ENCODE data around the gene CCDC38.

Gene CCDC38

DNA sequence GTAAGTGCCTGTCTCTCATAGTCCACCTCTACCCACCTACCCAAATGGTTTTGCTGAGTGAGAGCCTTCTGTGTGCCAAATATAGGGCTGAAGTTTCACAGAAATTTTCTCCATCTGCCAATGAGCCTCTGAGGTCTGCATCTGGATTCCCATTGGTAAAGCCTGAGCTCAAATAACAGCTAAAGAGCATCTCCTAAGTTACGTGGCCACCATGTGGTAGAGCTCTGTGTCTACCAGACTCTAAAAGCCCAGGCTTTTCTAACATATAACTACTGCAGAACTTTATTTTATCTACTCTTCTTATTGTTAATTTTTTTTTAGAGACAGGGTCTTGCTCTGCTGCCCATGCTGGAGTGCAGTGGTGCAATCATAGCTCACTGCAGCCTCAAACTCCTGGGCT, 16.7 kb upstream of the CCDC38 start:
- no peak for DNase-seq

DNA sequence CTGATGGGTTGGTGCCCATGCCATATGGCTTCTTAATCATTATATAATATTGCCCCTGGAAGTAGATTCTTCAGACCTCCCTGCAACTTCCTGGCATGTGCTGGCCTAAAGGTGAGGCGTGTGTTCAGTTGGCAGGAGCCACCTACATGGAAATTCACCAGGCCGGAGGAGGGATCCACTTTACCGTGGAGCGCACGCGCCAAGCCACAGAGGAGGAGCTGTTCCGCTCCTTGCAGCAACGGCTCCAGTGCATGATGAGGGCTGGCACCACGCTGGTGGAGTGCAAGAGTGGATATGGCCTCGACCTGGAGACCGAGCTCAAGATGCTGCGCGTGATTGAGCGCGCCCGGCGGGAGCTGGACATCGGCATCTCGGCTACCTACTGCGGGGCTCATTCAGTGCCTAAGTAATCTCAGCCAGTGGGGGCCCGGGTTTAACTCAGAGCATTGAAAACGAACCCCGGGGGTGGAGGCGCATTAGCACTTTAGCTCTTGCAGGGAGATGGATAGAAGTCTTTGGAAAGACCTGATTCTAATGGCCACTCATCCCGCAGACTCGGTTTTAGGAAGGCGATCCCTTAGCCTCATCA, 14.2 kb upstream of the CCDC38 start:
- no peak for DNase-seq

DNA sequence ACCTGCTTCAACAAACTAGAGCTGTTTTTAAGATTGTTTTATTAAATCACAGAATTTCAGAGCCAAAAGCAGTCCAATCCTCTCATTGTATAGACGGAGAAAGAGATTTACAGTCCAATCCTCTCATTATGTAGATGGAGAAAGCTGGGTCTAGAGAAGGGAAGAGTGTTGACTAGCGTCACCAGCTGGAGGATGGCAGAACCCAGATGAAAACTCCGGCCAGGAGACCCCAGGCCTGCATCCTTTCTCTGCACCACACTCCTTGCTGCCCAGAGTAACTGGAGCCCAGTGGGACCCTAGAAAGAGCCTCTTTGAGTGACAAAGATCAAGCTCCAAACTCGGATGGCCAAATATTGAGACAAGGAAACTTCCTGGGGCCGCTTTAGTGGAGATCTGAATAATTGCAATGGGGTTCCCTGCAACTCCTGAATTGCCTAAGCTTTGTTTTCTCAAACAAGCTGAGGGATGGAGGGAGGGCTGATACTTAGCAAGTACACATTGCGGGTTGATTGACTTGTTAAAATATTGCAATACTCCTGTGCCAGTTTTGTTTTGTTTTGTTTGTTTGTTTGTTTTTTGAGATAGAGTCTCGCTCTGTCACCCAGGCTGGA, 13.2 kb upstream of the CCDC38 start:
- no peak for DNase-seq

DNA sequence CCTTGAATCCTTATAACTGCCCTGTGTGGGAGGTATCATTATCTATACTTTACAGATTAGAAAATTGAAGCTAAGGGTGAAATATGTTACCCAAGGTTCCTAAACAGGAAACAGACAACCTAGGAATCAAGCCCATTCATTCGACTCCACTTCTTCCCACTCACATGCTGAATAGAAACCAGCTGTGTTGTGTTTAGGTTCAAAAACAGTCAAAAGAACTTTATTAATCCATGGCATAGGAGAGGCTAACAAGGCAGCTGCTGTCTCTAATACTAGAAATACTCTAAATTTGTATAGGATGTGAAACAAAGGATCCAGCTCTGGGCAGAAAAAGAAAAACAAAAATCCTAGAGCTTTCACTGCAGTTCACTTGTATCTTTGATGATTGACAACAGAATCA, 10.6 kb upstream of the CCDC38 start:
- no peak for DNase-seq

DNA sequence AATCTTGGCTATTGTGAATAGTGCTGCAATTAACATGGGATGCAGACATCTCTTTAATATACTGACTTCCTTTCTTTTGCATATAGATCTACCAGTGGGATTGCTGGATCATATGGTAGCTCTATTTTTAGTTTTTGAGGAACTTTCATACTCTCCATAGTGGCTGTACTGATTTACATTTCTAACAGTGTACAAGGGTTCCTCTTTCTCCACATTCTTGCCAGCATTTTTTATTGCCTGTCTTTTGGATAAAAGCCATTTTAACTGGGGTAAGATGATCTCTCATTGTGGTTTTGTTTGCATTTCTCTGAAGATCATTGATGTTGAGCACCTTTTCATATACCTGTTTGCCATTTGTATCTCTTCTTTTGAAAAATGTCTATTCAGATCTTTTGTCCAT, 9.1 kb upstream of the CCDC38 start:
- DNase-seq, result no peak

DNA sequence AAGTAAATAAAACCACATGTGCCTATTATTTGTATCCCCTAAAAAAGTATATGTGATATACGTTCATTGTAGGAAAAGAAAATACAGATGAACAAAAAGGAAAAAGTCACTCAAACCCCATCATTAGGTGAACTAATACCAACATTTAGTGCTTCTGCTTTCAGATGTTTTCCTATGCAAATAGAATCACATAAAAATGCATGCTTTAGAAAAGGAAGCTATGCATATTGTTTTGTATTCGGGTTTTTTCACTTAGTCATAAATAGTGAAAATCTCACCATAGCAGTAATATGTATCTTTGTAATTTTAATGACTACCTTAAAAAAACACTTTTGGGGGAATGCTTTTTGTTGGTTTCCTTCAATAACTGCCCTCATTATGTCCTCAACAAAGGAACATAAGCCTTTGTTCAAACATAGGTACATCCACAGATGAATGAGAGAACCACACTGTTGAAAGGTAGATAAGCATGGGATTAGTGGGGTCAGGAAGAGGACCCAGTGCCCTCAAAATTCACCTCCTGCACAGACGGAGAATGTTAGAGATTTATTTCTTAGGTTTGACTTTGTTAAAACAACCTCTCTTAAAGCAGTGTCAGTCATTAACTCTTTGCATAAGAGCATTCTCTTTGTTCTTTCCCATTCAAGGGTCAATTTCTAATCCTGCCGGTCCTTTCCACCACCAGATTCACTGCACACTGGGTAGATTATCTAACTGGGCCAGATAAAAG, 7.2 kb upstream of the CCDC38 start:
- no peak for DNase-seq

DNA sequence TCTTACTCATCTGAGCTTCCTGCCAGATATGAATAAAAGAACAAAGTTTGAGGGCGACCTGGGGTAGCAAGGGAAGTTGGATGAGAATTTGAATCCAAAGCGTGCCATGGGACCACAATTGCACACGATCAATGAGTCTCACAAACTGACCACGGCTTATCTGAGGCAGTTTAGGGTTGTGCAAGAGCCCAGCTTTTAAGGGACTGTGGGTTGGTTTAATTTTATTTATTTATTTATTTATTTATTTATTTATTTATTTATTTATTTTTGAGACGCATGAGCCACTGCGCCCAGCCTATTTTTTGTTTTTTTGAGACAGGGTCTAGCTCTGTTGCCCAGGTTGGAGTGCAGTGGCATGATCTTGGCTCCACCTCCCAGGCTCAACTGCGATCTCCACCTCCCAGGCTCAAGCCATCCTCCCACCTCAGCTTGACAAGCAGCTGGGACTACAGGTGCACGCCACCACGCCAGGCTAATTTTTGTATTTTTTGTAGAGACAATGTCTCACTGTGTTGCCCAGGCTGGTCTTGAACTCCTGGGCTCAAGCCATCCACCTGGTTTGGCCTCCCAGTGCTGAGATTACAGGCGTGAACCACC, 1.8 kb upstream of the CCDC38 start:
- no peak for DNase-seq

DNA sequence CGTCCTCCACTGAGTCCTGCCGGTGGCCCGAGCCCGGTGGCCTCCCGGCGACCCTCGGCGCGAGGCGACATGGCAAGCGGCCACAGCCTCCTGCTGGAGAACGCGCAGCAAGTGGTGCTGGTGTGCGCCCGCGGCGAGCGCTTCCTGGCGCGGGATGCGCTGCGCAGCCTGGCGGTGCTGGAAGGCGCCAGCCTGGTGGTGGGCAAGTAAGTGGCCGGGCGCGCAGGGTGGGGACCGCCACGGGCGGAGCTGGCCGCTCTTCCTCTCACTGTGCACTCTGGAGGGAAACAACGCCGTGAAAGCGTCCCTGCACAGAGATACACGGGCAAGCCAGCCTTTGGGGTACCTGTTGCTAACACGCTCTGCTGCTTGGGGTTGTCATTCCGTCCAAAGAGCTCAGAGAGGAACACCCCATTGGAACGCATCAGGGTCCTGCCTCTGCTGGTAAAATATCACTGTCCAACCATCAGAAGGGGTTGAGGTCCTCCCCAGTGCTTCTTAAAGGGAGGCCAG, 972 bp upstream of the CCDC38 start, which contains the start of gene AMDHD1:
Gene AMDHD1 (plus strand): TSS at position 2 of the 513 bp plus-strand sequence. CDS start 68 bp downstream, at position 70.
- peak; percentile 72 for DNase-seq

DNA sequence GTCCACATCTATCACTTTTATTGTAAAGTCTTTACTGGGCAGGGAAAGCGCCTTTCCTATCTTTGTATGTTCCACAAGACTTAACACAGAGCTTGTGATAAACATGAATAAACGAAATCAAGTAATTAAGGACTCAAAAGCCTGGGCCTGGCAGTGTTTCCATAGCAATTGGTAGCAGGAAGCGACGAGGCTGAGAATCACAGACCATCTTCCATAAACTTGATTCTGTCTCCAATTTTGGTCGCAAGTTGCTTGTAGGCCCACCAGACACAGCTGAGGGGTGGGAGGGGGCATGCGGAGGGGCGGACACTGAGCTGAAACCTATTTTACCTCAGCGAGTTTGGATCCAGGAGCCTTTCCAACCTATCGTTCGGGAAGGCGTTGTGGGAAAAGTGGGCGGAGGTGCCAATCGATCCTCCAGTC, 302 bp downstream of the CCDC38 start:
- no peak for DNase-seq

DNA sequence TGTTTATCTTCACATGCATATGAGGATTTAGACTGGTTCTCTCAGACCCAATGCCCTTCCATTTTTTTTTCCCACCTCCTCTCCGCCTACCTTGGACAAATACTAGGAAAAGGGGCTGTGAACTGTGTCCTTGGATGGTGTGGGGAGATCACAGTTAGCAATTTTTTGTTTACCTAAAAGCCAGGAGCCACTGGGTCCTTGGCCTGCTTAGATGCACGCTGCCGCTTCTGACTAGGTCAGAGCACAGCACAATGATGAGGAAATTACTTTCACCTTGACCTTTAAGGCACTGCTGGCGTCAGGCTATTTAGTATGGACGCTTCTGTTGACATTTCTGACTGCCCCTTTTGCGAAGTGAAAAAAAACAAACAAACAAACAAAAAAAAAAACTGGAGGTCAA, 1.9 kb downstream of the CCDC38 start:
- DNase-seq, result no peak

DNA sequence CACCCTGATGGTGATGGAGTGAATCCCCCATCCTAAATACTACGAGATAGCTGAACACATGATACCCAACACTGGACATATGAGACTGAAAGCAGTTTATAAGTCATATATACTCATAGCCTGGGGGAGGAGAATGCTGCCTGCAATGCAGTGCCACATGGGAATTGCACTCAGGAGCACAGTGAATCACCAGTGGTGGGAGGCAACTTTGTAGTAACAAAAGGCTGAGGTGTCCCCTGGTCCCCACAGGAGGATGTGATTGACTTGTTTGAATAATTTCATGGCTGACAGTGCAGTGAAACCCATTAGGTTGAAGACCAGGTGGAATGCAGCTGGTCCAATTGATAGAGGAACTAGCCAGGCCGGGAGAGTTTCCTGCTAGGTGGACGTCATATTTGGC, 20.2 kb downstream of the CCDC38 start:
- DNase-seq, result no peak

DNA sequence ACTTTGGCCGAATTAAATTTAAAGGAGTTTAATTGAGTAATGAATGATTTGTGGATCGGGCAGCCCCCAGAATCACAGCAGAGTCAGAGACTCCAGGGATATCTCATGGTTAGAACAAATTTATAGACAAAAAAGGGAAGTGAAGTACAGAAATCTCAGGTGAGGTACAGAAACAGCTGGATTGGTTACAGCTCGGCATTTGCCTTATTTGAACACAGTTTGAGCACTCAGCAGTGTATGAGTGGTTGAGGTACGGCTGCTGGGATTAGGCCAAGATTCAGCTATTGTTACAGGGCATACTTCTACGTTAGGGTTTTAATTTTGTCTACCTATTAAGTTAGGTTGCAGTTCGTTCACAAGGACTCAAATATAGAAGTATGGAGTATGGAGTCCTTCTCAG, 23.3 kb downstream of the CCDC38 start:
- no peak for DNase-seq

DNA sequence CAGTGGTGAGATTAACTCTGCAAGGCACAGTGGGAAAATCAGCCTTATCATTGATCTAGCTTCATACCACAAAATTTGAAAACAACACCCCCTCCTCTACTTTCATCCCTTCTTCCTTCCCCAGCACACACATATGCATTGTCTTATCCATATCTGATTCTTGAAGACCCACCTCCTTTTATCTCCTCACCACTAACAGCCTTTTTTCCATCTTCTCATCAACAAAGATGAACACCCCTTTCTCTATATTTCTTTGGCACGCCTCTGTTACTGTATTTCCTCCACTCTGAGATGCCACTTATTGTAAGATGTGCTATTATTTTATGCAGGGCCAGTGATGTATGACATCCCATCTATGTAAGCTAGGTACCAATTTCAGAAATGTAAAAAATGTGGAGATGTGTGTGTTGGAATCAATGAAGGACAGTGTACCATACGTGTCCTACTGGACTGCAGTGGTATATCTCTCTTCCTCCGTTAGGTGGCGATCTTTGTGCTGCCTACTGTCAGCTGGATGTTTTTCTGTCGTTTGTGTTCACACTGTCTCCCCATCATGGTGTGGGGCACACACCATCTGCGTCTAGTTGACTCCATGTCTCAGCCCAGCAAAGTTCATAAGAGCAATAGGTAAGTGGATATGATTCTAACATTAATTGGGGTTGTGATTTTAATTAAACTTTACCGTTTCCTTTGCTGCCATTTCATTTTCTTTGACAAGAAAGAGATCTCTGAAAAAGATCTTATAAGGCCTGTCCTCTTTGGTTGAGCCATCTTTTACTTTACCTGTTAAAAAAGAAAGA, 24.0 kb downstream of the CCDC38 start:
- peak; percentile 71 for DNase-seq

DNA sequence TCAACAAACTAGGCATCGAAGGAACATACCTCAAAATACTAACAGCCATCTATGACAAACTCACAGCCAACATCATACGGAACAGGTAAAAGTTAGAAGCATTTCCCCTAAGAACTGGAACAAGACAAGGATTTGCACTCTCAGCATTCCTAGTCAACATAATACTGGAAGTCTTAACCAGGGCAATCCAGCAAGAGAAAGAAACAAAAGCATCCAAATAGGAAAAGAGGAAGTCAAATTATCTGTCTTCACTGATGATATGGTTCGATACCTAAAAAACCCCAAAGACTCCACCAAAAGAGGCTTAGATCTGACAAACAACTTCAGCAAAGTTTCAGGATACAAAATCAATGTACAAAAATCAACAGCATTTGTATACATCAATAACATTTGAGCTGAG, 32.5 kb downstream of the CCDC38 start:
- no peak for DNase-seq

DNA sequence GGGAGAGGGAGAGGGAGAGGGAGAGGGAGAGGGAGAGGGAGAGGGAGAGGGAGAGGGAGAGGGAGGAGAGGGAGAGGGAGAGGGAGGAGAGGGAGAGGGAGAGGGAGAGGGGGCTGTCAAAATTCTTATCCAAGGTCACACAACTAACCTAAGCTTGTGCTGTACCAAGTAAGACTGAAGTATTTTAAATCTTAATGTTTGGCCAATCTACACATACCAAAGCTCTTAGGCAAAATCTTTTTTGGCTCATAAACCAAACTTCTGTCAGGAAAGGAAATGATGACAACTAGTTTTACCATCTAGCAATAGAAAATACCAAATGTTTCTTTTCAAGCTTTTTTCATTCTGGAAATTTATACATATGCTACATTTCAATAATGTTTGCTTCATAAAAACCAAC, 33.8 kb downstream of the CCDC38 start:
- no peak for DNase-seq

DNA sequence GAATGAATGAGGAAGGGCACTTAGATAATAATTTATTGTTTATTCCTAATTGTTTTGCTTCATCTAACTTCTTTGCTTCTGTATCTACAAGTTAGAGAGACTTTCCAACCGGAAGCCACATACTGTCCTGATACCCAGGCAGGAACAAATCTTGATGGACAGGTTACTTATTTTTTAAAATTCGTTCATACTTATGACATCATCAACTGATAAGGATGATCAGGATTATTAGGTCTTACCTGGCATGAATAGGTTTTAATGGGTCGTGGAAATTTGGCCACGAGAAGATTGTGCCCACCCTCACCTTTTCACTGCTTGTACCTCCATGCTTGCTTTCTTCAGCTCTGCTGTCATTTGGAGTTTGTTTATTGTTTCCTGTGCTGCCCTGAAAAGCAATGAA, 44.3 kb downstream of the CCDC38 start:
- DNase-seq, result no peak

DNA sequence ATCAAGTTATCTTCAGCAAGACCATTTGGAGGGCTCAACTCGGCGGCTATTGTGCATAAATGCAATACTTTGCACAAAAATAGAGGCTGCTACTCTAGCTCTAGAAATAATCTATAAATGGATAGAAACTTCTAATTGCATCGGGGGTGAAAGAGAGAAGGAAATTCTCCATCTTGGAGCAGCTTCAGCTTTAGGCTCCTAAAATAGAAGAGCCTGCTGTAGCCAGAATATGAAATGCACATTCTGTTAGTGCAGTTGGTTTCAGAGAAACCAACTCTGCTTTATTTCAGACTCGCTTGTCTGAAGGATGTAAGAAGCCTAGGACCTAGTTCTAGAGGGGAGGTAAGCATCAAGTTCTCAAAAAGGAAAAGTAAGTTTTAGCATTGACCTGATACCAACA, 45.6 kb downstream of the CCDC38 start:
- DNase-seq, result no peak

DNA sequence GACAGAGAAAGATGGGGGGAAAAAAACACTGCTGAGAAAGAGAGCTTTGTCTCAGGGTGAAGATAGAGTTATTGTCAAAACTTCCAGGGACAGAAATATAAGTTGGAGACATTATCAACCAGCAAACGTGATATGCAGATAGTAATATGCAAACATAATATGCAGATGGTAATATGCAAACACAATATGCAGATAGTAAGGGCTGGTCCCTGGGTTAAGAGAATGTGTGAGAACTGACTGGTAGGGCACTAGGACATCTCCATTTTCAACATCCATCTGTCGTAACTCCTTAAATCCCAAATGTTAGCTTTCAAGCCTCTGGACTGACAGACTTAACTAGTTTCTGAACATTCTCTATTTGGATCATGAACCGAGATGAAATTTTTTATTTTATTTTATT, 51.5 kb downstream of the CCDC38 start:
- no peak for DNase-seq

DNA sequence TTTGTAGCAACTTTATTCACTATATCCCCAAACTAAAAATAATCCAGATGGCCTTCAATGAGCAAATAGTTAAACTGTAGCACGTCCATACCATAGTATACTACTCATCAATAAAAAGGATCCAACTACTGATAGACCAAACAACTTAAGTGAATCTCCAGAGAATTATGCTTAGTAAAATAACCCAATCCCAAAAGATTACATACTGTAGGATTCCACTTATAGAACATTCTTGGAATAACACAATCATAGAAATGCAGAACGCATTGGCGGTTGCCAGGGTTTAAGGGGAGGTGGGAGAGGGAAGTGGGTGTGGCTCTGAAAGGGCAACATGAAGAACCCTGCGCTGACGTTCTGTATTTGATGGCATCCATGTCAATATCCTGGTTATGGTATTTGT, 55.1 kb downstream of the CCDC38 start:
- no peak for DNase-seq

DNA sequence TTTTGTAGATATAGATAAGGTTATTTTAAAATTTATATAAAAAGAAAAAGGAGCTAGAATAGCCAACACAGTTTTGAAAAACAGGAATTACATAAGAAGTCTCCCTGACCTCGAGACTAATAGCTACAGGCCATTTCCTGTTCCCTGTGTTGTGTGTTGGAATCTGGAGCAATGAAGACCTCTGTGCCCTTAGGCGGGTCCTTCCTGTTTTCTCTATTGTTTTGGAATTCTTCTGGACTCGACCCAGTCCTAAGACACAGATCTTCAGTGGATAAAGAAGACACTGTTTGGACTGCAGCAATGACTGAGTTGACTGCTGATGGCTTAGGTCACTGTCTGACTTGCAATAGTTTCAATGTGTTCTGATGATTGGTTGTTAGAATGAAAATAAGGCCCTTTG, 57.4 kb downstream of the CCDC38 start:
- DNase-seq, result no peak

DNA sequence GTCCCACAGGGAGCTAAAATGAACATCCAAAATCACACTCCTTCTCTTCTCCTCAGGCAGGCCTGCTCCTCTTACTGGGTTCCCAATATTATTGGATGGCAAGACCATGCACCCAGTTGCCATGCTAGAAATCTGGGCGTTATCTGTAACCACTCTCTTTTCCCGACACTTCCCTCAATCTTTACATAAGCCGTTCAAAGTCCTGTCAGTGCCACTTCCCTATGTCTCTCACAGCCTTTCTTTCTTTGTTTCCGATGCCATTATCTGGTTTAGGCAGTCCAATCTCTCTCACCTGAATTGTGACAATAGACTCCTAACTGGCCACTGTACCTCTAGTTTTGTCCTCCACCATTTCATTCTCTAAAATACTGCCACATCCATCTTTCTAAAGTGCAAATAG, 59.5 kb downstream of the CCDC38 start:
- no peak for DNase-seq

DNA sequence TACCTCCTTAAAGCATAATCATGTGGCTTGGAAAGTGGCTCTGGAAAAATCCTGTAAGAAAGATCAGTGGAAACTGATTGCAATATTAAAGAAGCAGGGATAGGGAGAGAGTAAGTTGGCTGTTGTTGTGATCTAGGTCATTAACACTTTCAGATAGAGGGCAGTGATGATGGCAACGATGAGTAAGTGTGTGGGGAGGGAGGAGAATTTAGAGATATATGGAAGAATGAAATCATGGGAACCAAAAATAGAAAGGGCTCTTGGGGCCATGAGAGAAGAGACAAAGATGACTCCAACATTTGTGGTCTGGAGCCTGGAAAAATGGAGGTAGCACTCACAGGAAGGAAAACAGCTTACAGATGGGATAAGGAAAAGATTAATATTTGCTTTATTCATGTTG, 60.3 kb downstream of the CCDC38 start:
- no peak for DNase-seq

DNA sequence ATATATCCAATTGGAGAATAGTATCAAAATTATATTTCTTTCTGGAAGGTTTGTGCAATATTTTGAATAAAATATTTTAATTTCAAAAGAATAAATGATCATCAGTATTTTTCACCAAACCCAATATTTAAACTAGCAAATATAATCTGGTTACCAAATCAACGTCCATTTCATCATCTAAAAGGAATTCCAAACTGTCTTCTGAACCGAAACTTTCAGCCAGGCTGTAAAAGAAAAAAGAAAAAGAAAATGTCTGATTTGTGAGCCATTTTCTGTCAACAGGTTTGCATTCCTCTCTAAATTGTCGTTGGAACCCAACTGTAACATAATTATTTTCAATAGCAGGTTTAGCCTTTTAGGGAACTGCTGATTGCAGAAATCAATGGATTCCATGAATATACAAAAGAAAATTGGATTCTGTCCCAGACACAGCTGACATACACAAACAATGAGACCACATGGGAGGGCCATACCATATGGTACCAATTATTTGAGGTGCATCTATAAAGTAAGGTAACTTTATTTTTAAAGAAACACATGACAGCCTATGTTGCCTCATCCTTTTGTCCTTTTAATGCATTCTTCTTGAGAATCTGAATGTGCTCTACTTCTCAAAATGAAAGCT, 61.0 kb downstream of the CCDC38 start:
- no peak for DNase-seq

All from activated CD4-positive, alpha-beta T cell treated with anti-CD3 and anti-CD28 coated beads, Interleukin-10, Interleukin-2, amounts not matched to agents 100 ng/mL and 50 ng/mL, durations not matched to agents 16 hours and 8 hours (primary cell).